NCI-H2081 (cell line): ENCODE data around the gene HOXD12.

Experiments used
- DNase-seq, 2 experiments: peaks; one replicate each; lab custom pipeline; 2025; lab: John Stamatoyannopoulos, UW

HOXD12 gene

DNA sequence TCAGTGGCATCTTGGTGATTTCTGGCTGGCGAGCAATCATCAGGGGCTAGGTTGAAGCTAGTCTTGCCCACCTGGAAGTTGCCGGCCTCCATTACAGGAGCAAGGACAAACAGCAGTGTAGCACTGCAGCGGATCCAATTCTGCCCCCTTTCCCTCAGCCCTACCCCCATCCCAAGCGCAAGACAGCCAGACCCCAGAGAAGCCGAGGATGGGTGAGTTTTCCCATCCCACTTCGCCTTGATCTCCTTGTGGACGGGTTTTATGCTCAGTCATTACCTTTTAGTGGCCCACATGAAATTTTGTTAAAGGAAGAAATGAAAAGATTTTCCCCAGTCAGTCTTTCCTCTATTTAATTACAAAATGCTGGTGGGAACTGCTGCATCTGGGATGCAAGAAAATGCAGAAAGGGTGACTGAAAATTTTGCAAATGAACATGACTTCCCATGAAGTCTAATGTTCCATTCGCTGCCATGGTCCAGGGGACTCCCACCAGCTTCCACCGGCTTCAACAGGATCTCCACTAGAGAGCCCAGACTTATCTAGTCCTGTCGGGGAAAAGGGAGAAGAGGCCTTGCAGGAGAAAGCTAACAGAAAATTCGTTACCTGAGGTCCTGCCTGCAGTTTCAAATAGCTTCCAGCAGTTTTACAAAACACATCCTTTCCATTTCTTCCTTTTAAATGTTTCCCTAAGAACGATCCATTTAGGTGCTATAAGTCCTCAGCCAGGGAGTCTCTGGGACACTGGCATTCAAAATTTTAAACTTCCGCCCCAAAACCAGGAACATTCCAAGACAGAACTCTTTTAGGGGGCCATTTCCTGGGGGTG is 21.0 kb downstream of the HOXD12 start:
- no peak for DNase-seq

DNA sequence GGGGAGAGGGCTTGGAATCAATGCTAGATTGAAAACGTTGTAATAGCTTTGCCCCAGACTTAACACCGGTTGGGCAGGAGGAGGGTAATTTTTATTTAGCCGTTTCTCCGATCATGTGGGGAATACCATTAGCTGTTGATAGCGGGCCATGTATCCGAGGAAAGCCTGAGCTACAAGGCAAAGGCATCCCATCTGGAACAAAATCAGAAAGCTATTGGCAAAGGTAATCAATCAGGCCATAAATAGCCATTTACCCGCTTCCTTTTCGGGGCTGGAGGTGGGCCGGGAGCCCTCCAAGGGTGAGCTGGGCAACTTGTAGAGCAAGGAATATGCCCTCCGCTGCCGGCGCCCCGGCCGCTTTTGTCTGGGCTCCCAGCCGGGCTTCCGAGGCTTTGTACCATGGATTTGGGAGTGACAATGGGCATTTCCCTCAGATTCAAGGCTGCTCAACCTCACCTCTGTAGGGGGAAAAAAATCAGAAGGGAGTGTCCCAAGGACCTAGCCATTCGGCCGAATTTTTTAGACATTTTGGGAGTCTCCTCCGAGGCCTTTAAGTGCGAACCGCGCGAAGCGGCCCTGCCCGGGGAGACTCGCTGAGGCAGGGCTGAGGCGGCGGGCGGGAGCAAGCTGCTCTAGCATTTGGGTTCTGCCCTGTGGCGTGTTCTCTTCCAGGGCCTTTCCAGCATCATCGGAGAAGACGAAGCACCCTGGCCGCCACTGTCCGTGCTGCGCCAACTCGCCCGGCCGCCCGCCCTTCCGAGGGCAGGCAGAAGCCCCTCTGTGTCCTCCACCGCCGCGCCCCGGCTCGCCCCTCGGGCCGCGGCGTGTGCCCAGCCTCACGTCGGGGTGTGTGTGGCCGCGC is 21.8 kb downstream of the HOXD12 start:
- DNase-seq: no peak

DNA sequence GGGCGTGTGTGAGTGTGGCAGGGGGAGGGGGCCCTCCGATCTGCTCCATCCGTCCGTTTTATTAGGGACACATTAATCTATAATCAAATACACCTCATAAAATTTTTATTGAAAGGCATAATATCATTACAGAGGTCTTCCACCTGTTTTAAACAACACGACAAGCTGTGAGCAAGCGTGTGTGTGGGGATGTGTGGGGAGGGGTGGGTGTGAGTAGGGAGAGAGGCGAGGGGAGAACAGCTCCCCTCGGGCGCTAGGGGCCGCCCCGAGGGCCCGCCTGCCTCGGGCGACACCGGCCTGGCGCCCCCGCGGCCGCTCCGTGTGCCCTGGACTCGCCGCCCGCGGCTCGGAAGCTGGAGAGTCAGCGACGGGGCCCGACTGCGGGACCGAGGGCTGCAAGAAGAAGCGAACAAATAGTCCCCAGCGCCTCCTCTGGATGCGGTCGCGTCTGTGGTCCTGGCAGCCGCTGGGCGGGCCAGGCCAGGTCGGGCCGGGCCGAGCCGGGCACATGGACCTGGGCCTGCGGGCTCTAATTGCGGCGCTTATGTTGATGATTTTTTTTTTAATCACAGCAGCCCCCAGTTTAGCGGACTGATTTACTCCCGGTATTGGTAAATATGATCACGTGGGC is 22.6 kb downstream of the HOXD12 start:
- peak in 1 of 2 experiments; percentile 59 for DNase-seq

DNA sequence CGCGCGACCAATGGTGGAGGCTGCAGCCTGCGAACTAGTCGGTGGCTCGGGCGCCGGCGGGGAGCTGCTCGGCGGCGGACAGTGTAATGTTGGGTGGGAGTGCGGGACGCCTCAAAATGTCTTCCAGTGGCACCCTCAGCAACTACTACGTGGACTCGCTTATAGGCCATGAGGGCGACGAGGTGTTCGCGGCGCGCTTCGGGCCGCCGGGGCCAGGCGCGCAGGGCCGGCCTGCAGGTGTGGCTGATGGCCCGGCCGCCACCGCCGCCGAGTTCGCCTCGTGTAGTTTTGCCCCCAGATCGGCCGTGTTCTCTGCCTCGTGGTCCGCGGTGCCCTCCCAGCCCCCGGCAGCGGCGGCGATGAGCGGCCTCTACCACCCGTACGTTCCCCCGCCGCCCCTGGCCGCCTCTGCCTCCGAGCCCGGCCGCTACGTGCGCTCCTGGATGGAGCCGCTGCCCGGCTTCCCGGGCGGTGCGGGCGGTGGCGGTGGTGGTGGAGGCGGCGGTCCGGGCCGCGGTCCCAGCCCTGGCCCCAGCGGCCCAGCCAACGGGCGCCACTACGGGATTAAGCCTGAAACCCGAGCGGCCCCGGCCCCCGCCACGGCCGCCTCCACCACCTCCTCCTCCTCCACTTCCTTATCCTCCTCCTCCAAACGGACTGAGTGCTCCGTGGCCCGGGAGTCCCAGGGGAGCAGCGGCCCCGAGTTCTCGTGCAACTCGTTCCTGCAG is 23.3 kb downstream of the HOXD12 start, which contains the start of gene HOXD9:
Gene HOXD9 (plus strand): TSS at position 37 of the 728 bp plus-strand sequence. CDS start 50 bp downstream, at position 87.
- peak in 1 of 2 experiments; percentile 20 for DNase-seq

DNA sequence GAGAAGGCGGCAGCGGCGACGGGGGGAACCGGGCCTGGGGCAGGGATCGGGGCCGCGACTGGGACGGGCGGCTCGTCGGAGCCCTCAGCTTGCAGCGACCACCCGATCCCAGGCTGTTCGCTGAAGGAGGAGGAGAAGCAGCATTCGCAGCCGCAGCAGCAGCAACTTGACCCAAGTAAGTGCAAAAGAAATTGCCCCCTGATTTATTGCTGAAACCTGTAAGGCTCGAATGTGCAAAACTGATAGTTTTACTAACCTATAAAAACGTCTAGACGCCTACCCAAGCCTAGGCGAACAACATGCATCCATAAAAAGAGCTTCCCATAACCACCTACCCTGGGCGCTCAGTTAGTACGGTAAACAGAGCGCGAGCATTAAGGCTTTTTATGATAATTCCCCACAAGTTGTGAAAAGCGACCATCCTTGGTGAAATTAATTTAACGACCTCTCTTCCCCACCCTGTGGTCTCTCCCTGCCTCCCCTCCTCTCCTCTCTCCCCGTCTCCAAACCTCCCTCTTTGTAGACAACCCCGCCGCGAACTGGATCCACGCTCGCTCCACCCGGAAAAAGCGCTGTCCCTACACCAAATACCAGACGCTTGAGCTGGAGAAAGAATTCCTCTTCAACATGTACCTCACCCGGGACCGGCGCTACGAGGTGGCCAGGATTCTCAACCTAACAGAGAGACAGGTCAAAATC is 24.0 kb downstream of the HOXD12 start:
- DNase-seq: no peak

DNA sequence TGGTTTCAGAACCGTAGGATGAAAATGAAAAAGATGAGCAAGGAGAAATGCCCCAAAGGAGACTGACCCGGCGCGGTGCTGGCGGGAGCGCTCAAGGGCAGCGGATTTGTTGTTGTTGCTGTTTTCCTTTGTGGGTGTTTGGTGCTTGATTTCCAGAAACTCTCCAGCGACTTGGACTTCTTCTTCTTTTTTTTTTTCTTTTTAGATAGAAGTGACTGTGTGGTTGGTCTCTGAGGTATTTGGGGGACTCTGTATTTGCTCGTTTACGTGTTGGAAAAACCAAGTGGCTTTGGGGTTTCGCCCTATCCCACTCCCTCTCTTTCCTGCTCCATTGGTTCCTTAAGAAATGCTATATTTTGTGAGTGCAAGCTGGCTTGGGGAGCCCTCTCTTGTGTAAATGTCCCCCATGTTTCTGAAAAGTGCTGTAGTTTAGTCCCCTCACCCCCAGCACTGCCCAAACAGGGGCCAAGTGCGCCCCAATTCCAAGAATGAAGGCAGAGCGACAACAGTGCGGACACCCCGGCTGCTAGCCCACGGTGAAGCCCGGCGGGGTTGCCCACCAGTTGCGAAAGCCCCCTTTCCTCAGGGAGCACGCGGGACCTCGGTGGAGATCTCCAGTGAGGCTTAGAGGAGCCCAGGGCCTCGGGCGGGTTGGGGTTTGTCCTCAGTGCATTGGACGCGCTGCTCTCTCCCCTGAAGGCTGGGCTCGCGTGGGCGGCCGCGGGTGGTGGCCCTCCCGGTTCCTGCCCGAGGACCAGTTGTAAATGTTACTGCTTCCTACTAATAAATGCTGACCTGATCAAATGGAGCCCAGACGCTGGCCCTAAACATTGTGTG is 24.7 kb downstream of the HOXD12 start:
- no peak for DNase-seq

DNA sequence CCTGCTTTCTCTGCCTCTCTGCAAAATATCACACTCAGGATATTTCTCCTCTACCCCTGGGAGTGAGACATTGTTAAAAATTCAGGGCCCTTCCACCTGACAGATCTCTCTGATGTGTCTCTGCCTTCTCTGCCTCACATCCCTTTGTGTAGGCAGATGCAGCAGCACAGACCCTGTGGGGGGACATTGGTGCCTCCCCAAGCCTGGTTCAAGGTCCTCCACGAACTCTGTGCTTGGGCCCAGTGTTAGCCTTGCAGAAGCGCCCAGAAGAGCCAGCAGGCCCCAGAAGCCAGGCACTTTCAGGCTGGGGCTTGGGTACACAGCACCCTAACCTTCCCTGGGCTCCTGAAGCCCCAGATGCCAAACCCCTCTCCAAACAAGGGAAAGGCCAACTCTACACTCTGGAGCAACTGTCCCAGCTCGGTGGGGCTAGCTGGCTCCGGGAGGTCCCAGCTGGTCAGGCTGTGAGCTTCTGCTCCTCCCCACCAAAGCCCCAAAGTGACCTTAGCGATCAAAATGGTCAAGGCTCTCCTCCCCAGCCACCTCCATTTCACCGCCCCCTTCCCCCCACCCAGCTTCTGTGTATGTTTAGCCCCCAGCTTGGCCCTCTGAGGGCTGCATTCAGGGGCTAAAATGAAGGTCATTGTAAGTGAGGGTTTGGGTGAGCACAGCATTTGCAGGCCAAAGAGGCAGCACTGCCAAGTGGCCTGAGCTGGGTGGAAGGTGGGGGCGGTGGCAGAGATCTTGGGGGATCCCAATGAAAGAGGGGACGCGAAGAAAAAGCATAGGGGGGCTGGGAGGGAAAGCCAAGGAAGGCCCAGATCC is 25.6 kb downstream of the HOXD12 start:
- no peak for DNase-seq

DNA sequence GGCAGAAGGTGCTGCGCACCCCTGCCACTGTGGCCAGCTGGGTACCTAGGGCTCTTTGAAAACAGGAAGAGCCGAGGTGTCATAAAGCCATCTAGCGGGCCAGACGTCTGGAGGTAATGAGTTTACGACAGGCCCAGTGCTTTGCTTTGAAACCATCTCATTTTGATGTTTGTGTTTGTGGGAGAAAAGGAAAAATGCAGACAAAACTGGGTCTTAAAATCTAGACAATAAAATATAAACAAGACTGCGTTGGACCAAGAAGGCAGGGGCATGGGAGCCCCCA is 26.1 kb downstream of the HOXD12 start:
- DNase-seq: no peak

DNA sequence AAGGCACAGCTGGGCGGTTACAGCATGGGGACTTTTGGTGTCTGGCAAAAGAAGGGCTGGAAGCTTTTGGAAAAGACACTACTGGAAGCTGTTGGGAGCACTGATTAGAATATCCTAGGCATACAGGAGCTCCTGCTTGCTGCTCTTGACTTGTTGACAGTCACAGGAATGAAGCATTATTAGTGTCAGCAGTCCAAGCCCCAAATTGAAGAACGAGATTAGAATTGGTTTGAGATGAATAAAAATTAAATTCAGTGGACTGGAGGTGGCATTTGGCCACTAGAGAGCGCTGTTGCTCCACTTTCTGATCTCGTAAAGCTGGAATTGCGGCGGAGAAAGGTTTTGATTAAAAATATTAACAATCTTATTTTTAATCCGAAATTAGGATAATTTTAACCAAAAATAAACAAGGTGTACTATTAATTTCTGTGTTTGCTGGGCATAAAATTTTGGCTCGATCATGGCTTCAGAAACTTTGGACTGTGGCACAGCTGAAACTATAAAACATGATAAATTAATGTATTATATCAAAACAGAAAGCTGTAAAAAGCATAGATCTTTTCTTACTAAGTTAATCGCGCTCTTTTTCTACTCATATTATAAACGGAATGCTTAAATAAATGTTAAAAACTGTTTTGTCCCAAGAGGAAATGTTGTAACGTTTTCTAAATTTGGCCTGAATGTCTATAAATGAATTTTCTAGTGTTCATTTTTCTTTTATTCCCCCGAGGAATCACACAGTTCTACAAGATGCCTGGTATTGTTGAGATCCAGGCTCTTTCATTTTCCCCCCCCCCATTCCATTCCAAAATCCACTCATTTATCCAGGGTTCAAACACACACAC is 27.6 kb downstream of the HOXD12 start:
- peak; percentile 60 to 64 for DNase-seq

DNA sequence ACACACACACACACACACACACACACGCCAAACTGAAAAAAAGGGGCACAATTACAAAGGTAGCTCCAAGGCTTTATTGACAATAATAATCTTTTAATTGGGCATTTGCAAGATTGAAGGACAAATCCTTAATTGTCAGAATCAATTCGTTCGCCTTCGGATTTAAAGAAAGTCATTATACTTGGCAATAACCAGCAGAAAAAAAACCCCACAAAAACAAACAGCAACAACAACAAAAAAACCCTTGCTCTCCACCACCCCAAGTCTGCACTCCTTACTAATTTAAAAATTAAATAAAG is 28.1 kb downstream of the HOXD12 start:
- no peak for DNase-seq

DNA sequence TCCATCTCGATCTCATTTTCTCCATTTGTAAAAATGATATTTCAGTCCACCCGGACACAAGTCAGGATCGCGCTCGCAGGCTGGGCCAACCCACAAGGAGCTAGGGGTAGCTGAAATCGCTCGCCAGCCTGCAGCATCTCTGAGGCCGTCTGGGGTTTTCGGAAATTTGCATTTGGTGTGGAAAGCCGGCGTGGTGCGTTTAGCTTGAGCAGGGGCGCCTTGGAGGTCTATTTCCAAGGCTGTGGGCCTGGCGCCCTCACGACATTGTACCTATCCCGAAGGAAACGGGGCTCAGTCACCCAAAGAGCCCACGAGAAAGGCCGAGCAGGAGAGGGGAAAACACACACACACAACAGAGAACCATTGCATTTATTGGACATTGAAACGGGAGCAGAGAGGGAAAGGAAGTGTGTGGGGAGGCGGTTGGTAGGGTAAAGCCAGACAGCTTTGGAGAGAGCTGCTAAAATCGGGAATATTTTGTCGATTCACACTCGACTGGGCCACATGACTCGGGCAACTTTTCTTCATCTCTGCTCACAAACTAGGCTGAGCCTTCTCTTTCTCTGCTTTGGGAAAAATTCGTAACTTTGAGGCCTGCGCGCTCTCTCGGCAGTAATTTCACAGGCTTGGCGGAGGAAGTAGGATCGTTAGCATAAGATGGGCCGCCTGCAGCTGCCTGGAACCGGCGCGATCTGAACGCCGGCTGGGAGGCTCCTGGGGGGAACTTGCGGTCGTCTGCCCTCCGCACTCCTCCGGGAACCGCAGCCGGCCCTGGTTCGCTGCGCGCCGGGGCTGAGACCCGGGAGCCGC is 28.8 kb downstream of the HOXD12 start:
- DNase-seq: peak in 1 of 2 experiments; percentile 21

DNA sequence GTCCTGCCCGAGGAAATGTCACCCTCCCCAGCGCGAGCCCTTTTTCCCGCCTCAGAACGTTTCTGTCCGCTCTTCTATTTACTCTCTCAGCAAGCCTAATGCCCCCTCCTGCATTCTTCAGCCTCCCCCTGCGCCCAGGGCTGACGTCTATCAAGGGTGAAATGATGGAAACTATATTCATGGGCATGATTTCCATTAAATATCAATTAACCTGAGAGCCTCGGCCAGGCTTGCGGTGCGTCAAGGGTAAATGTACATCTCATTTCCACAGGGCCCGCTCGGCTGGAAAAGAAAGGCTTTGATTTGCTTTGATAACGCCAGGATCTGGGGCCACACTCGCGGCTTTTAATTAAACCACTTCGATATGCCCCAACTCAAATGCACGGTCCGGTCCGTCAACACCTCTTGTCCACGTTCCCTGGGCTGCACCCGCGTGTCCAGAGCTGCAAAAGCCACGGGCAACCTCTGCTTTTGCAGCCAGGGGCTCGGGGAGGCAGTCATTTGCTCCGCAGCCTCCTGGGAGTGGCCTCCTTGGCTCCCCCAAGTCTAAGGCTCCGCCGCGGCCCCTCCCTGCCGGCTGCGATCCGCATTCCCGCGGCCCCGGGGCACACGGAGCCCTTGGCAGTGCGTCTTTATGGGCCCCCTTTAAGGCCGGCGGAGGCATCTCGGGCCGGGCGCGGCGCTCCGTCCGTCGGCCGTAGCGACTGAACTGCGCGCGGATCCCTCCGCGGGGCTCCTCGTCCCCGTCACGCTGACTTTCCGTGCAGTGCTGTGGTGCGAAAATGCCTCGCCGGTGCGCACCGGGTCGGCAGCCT is 29.6 kb downstream of the HOXD12 start, which contains the start of gene HOXD8:
Gene HOXD8 (plus strand): TSS at position 724 of the 815 bp plus-strand sequence. CDS start 662 bp downstream, outside the sequence.
- peak; percentile 79 to 92 for DNase-seq

DNA sequence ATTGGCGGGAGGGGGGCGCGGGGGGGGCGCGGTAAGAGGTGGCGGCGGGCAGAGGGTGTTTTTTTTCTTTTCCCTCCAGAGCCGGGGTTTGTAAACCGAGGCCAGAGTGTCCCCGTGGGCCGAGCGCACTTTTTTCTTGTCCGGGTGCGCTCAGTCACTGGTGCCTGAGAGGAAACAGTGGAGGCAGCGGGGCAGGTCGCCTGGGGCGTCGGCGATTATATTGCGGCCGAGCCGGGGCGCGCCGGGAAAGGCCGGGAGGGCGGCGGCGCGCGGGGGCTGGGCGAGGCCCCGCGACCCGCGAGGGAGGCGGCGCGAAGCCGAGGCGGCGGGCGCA is 30.2 kb downstream of the HOXD12 start:
- peak in 1 of 2 experiments; percentile 42 for DNase-seq

DNA sequence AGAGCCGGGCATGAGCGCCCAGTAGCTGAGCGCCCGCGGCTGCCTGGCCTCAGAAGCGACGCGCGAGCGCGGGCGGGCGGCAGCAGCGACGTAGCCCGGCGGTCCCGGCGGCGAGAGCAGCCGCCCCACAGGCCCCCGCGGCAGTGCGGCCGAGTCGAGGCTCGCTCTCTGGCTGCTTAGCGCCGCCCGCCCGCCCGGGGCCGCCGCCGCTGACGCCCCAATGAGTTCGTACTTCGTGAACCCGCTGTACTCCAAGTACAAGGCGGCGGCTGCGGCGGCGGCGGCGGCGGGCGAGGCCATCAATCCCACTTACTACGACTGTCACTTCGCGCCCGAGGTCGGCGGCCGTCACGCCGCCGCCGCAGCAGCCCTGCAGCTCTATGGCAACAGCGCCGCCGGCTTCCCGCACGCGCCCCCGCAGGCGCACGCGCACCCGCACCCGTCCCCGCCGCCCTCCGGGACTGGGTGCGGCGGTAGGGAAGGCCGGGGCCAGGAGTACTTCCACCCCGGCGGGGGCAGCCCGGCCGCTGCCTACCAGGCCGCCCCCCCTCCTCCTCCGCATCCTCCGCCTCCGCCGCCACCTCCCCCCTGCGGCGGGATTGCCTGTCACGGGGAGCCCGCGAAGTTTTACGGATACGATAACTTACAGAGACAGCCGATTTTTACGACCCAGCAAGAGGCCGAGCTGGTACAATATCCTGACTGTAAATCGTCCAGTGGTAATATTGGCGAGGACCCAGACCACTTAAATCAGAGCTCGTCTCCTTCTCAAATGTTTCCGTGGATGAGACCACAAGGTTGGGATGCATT is 30.8 kb downstream of the HOXD12 start:
- DNase-seq: peak; percentile 49 to 76

DNA sequence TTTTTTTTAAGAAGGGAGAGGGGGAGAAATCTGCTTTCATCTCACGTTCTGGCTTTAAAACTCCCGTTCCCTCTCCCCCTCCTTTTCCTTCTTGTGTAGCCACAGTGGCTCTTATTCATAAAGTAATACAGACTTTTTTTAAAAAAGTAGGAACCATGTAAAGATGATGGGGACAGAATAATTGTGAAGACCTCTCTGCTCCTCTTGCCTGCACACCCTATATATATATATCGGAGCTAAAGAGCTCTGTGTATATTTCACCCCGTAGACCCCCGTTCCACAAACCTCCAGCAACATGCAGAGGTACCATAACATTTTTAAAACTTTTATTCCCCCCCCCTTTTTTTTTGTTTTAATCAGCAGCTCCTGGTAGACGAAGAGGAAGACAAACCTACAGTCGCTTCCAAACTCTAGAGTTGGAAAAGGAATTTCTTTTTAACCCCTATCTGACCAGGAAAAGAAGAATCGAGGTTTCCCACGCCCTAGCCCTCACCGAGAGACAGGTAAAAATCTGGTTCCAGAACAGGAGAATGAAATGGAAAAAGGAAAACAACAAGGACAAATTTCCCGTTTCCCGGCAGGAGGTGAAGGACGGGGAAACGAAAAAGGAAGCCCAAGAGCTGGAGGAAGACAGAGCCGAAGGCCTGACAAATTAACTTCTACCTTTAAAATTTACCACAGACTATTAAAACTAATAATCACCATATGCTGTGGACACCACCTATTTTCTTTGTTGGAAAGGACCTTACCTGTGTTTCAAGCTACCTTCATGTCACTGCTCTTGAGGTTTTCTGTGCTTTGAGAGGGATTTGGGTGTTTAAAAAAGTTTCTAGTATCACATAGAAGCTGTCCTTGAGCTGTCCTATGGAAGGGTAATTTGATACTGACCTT is 31.6 kb downstream of the HOXD12 start:
- no peak for DNase-seq
